ENCODE results near the gene HELZ2.
"Not testable (repeated sequence)": the region's sequence is repeated elsewhere in the genome, so short reads cannot be mapped to it uniquely, and the experiment has no call there.

The HELZ2 gene

GRCh38 chr20:63578224-63579016, 4.4 kb upstream of the HELZ2 start:
- H3K27me3 ChIP-seq (ENCODE audit: control insufficient read depth in 1 of 2, insufficient read depth in 2 of 2, low read length in 2 of 2) = peaks cover 14 to 36% of the 10 kb centered on the region in 2 donors
- H3K4me1 ChIP-seq (ENCODE audit: control insufficient read depth in 1 of 2, insufficient read depth in 2 of 2, low read length in 2 of 2) = peaks cover 5 to 15% of the 10 kb centered on the region in 2 donors
- H3K27ac ChIP-seq (ENCODE audit: low read depth, low read length) = no peak overlapping the region
- no peaks in the 10 kb centered on the region for H3K9me3 ChIP-seq (ENCODE audit: control insufficient read depth in 1 of 2, low read length in 2 of 2)
- no peaks in the 10 kb centered on the region for H3K36me3 ChIP-seq (ENCODE audit: control insufficient read depth in 1 of 2, insufficient read depth in 2 of 2, low read length in 2 of 2)
- H3K9ac ChIP-seq (ENCODE audit: low read depth in 1 of 2, low read length in 2 of 2) = no peak overlapping the region
- no peak overlapping the region for H3K4me3 ChIP-seq (ENCODE audit: low read depth in 1 of 2, low read length in 2 of 2)

- H3K27me3 ChIP-seq (ENCODE audit: control insufficient read depth in 1 of 2, insufficient read depth in 2 of 2, low read length in 2 of 2) = peaks cover 14 to 28% of the 10 kb centered on the region in 2 donors
- no peak overlapping the region for H3K27ac ChIP-seq (ENCODE audit: low read depth, low read length)
- peaks cover 11 to 22% of the 10 kb centered on the region in 2 donors for H3K4me1 ChIP-seq (ENCODE audit: control insufficient read depth in 1 of 2, insufficient read depth in 2 of 2, low read length in 2 of 2)
- H3K4me3 ChIP-seq (ENCODE audit: low read depth in 1 of 2, low read length in 2 of 2) = no peak overlapping the region
- H3K36me3 ChIP-seq (ENCODE audit: control insufficient read depth in 1 of 2, insufficient read depth in 2 of 2, low read length in 2 of 2) = no peaks in the 10 kb centered on the region
- H3K9ac ChIP-seq (ENCODE audit: low read depth in 1 of 2, low read length in 2 of 2) = no peak overlapping the region
- no peaks in the 10 kb centered on the region for H3K9me3 ChIP-seq (ENCODE audit: control insufficient read depth in 1 of 2, low read length in 2 of 2)
These were observed 3.4 kb upstream of the HELZ2 start for GRCh38 chr20:63577317-63577894.

- Histone ChIP-seq H3K27ac (ENCODE audit: low read depth, low read length) (no peak overlapping the region), H3K4me3 (ENCODE audit: low read depth in 1 of 2, low read length in 2 of 2) (no peak overlapping the region)
These were observed 2.3 kb upstream of the HELZ2 start for GRCh38 chr20:63576311-63576710.

GRCh38 chr20:63574829-63575743, 1.0 kb upstream of the HELZ2 start:
- H3K36me3 ChIP-seq (ENCODE audit: control insufficient read depth in 1 of 2, insufficient read depth in 2 of 2, low read length in 2 of 2) = no peaks in the 10 kb centered on the region
- H3K4me3 ChIP-seq (ENCODE audit: low read depth in 1 of 2, low read length in 2 of 2) = peak overlapping the region in 1 of 2 donors; percentile 63
- H3K27ac ChIP-seq (ENCODE audit: low read depth, low read length) = no peak overlapping the region
- peak overlapping the region in 1 of 2 donors; percentile 45 for H3K9ac ChIP-seq (ENCODE audit: low read depth in 1 of 2, low read length in 2 of 2)
- H3K9me3 ChIP-seq (ENCODE audit: control insufficient read depth in 1 of 2, low read length in 2 of 2) = no peaks in the 10 kb centered on the region
- H3K4me1 ChIP-seq (ENCODE audit: control insufficient read depth in 1 of 2, insufficient read depth in 2 of 2, low read length in 2 of 2) = peaks cover 11 to 22% of the 10 kb centered on the region in 2 donors
- peaks cover 14 to 25% of the 10 kb centered on the region in 2 donors for H3K27me3 ChIP-seq (ENCODE audit: control insufficient read depth in 1 of 2, insufficient read depth in 2 of 2, low read length in 2 of 2)

More at GRCh38 chr20:63576311-63576710, 2.3 kb upstream of the HELZ2 start:
- H3K9ac ChIP-seq (ENCODE audit: low read depth in 1 of 2, low read length in 2 of 2) = no peak overlapping the region
- no peaks in the 10 kb centered on the region for H3K36me3 ChIP-seq (ENCODE audit: control insufficient read depth in 1 of 2, insufficient read depth in 2 of 2, low read length in 2 of 2)
- H3K27me3 ChIP-seq (ENCODE audit: control insufficient read depth in 1 of 2, insufficient read depth in 2 of 2, low read length in 2 of 2) = peaks cover 14 to 28% of the 10 kb centered on the region in 2 donors
- H3K4me1 ChIP-seq (ENCODE audit: control insufficient read depth in 1 of 2, insufficient read depth in 2 of 2, low read length in 2 of 2) = peaks cover 11 to 22% of the 10 kb centered on the region in 2 donors
- H3K9me3 ChIP-seq (ENCODE audit: control insufficient read depth in 1 of 2, low read length in 2 of 2) = no peaks in the 10 kb centered on the region

GRCh38 chr20:63573647-63574131, 350 bp downstream of the HELZ2 start:
- Histone ChIP-seq H3K27me3 (ENCODE audit: control insufficient read depth in 1 of 2, insufficient read depth in 2 of 2, low read length in 2 of 2) (peaks cover 14 to 15% of the 10 kb centered on the region in 2 donors), H3K4me3 (ENCODE audit: low read depth in 1 of 2, low read length in 2 of 2) (peak overlapping the region; percentile 78 to 84), H3K4me1 (ENCODE audit: control insufficient read depth in 1 of 2, insufficient read depth in 2 of 2, low read length in 2 of 2) (peaks cover 11 to 27% of the 10 kb centered on the region in 2 donors), H3K27ac (ENCODE audit: low read depth, low read length) (no peak overlapping the region), H3K9ac (ENCODE audit: low read depth in 1 of 2, low read length in 2 of 2) (peak overlapping the region; percentile 84 to 89), H3K36me3 (ENCODE audit: control insufficient read depth in 1 of 2, insufficient read depth in 2 of 2, low read length in 2 of 2) (no peaks in the 10 kb centered on the region), H3K9me3 (ENCODE audit: control insufficient read depth in 1 of 2, low read length in 2 of 2) (no peaks in the 10 kb centered on the region)

GRCh38 chr20:63572788-63573646, 1.0 kb downstream of the HELZ2 start:
- Histone ChIP-seq H3K27ac (ENCODE audit: low read depth, low read length) (no peak overlapping the region), H3K27me3 (ENCODE audit: control insufficient read depth in 1 of 2, insufficient read depth in 2 of 2, low read length in 2 of 2) (peaks cover 9 to 10% of the 10 kb centered on the region in 2 donors), H3K4me1 (ENCODE audit: control insufficient read depth in 1 of 2, insufficient read depth in 2 of 2, low read length in 2 of 2) (peaks cover 11 to 33% of the 10 kb centered on the region in 2 donors), H3K9ac (ENCODE audit: low read depth in 1 of 2, low read length in 2 of 2) (peak overlapping the region; percentile 84 to 89), H3K36me3 (ENCODE audit: control insufficient read depth in 1 of 2, insufficient read depth in 2 of 2, low read length in 2 of 2) (no peaks in the 10 kb centered on the region), H3K4me3 (ENCODE audit: low read depth in 1 of 2, low read length in 2 of 2) (peak overlapping the region; percentile 78 to 84), H3K9me3 (ENCODE audit: control insufficient read depth in 1 of 2, low read length in 2 of 2) (no peaks in the 10 kb centered on the region)

GRCh38 chr20:63572071-63572787, 1.8 kb downstream of the HELZ2 start:
- Histone ChIP-seq H3K4me1 (ENCODE audit: control insufficient read depth in 1 of 2, insufficient read depth in 2 of 2, low read length in 2 of 2) (peaks cover 11 to 31% of the 10 kb centered on the region in 2 donors), H3K4me3 (ENCODE audit: low read depth in 1 of 2, low read length in 2 of 2) (no peak overlapping the region), H3K27ac (ENCODE audit: low read depth, low read length) (no peak overlapping the region), H3K36me3 (ENCODE audit: control insufficient read depth in 1 of 2, insufficient read depth in 2 of 2, low read length in 2 of 2) (no peaks in the 10 kb centered on the region), H3K27me3 (ENCODE audit: control insufficient read depth in 1 of 2, insufficient read depth in 2 of 2, low read length in 2 of 2) (peaks cover 5% of the 10 kb centered on the region in 2 donors), H3K9me3 (ENCODE audit: control insufficient read depth in 1 of 2, low read length in 2 of 2) (no peaks in the 10 kb centered on the region), H3K9ac (ENCODE audit: low read depth in 1 of 2, low read length in 2 of 2) (no peak overlapping the region)

- H3K4me3 ChIP-seq (ENCODE audit: low read depth in 1 of 2, low read length in 2 of 2); H3K27me3 ChIP-seq (ENCODE audit: control insufficient read depth in 1 of 2, insufficient read depth in 2 of 2, low read length in 2 of 2); H3K36me3 ChIP-seq (ENCODE audit: control insufficient read depth in 1 of 2, insufficient read depth in 2 of 2, low read length in 2 of 2); H3K9ac ChIP-seq (ENCODE audit: low read depth in 1 of 2, low read length in 2 of 2); H3K27ac ChIP-seq (ENCODE audit: low read depth, low read length); H3K9me3 ChIP-seq (ENCODE audit: control insufficient read depth in 1 of 2, low read length in 2 of 2): not testable (repeated sequence)
- H3K4me1 ChIP-seq (ENCODE audit: control insufficient read depth in 1 of 2, insufficient read depth in 2 of 2, low read length in 2 of 2) = peaks cover 11 to 31% of the 10 kb centered on the region in 2 donors
These were observed 3.0 kb downstream of the HELZ2 start for GRCh38 chr20:63571087-63571478.
